Activated T-helper 2 cell treated with anti-CD3 and anti-CD28 coated beads, Interferon-gamma antibody, Interleukin-2, Interleukin-4, amounts not matched to agents 10 μg/mL and 5 μg/mL and 100 μg/mL, durations not matched to agents 14 hours and 24 hours and 36 hours (primary cell): ENCODE measurements around the gene KSR2. TPM values are rescaled to one million over a fixed set of nuclear protein-coding genes. Genes with fewer than 3 reads are reported as not detected.
"Not testable (repeated sequence)": the region's sequence is repeated elsewhere in the genome, so short reads cannot be mapped to it uniquely, and the experiment has no call there.

Source experiments
- DNase-seq: peaks from one replicate; pipeline ENCODE4 v3.0.0; 2021; ENCODE audit warnings: low spot score
- H3K27ac Mint-ChIP-seq: one replicate; pipeline ENCODE4 v1.8.0; 2021; ENCODE audit warnings: mixed read lengths
- H3K27me3 Mint-ChIP-seq: one replicate; pipeline ENCODE4 v1.8.0; 2021; ENCODE audit warnings: low read depth, mixed read lengths
- H3K36me3 Mint-ChIP-seq: one replicate; pipeline ENCODE4 v1.8.0; 2021; ENCODE audit warnings: low read depth, mixed read lengths
- H3K4me1 Mint-ChIP-seq: one replicate; pipeline ENCODE4 v1.8.0; 2021; ENCODE audit warnings: low read depth, mixed read lengths
- H3K4me3 Mint-ChIP-seq: one replicate; pipeline ENCODE4 v1.8.0; 2021; ENCODE audit warnings: low read depth, mild to moderate bottlenecking, moderate library complexity, mixed read lengths
- H3K9me3 Mint-ChIP-seq: one replicate; pipeline ENCODE4 v1.8.0; 2021; ENCODE audit warnings: mixed read lengths
- intact Hi-C: fragments of 100-400 bp; cut with micrococcal nuclease; formaldehyde crosslinking; loops from one replicate; pipeline ENCODE4 v1.15.1; 2023
- total RNA-seq: library from RNA; stranded (reverse); gene quantifications from 2 replicates; pipeline ENCODE4 v1.2.3, GENCODE V29; 2022

The KSR2 gene
- total RNA-seq, 1 donor from 2014 or later, result 0.09 TPM

- Mint-ChIP-seq H3K36me3 (no peaks in the 10 kb centered on the region), H3K27me3 (peaks cover 18% of the 10 kb centered on the region), H3K27ac (no peak overlapping the region), H3K4me1 (peaks cover 4% of the 10 kb centered on the region), H3K4me3 (no peak overlapping the region), H3K9me3 (no peaks in the 10 kb centered on the region)
- intact Hi-C loops, result loop anchor here (5.0 kb wide), 2 partner anchors 179 to 244 kb away; no protein-coding TSS in a partner anchor
- DNase-seq, result no peak
Observed at GRCh38 chr12:117878605-117879004, 90.2 kb downstream of the KSR2 start.

GRCh38 chr12:117876436-117876816 lies 92.4 kb downstream of the KSR2 start:
- Mint-ChIP-seq H3K4me1 (peaks cover 4% of the 10 kb centered on the region), H3K4me3 (no peak overlapping the region), H3K27me3 (peaks cover 18% of the 10 kb centered on the region), H3K27ac (no peak overlapping the region), H3K36me3 (no peaks in the 10 kb centered on the region), H3K9me3 (no peaks in the 10 kb centered on the region)
- DNase-seq, result no peak
- intact Hi-C loops, result loop anchor here (5.0 kb wide), 2 partner anchors 181 to 246 kb away; no protein-coding TSS in a partner anchor

- Mint-ChIP-seq H3K27me3 (peaks cover 18% of the 10 kb centered on the region), H3K36me3 (no peaks in the 10 kb centered on the region), H3K4me1 (peaks cover 4% of the 10 kb centered on the region), H3K27ac (no peak overlapping the region), H3K9me3 (no peaks in the 10 kb centered on the region), H3K4me3 (no peak overlapping the region)
- intact Hi-C loops, result loop anchor here (5.0 kb wide), 2 partner anchors 181 to 246 kb away; no protein-coding TSS in a partner anchor
- DNase-seq, result no peak
Observed at GRCh38 chr12:117875744-117876435, 92.9 kb downstream of the KSR2 start.

- peaks cover 18% of the 10 kb centered on the region for H3K27me3 Mint-ChIP-seq
- H3K4me1 Mint-ChIP-seq, result peaks cover 4% of the 10 kb centered on the region
- intact Hi-C loops, result loop anchor here (5.0 kb wide), 3 partner anchors 182 to 502 kb away; partner anchors contain the start of gene SUDS3
- H3K36me3 Mint-ChIP-seq, result no peaks in the 10 kb centered on the region
- no peaks in the 10 kb centered on the region for H3K9me3 Mint-ChIP-seq
- no peak overlapping the region for H3K4me3 Mint-ChIP-seq
- H3K27ac Mint-ChIP-seq, result no peak overlapping the region
- DNase-seq, result peak; percentile 48
Observed at GRCh38 chr12:117874842-117875434, 93.9 kb downstream of the KSR2 start.

GRCh38 chr12:117874198-117874597 lies 94.6 kb downstream of the KSR2 start:
- not testable (repeated sequence) for H3K9me3 Mint-ChIP-seq, H3K4me3 Mint-ChIP-seq, DNase-seq, H3K27ac Mint-ChIP-seq, H3K4me1 Mint-ChIP-seq, H3K36me3 Mint-ChIP-seq
- intact Hi-C loops, result loop anchor here (5.0 kb wide), 1 partner anchor 503 kb away; the partner anchor contains the start of gene SUDS3
- H3K27me3 Mint-ChIP-seq, result peaks cover 18% of the 10 kb centered on the region

- DNase-seq, result no peak
- peaks cover 4% of the 10 kb centered on the region for H3K4me1 Mint-ChIP-seq
- H3K9me3 Mint-ChIP-seq, result no peaks in the 10 kb centered on the region
- peaks cover 8% of the 10 kb centered on the region for H3K27me3 Mint-ChIP-seq
- intact Hi-C loops, result loop anchor here (5.0 kb wide), 1 partner anchor 505 kb away; the partner anchor contains the start of gene SUDS3
- H3K4me3 Mint-ChIP-seq, result no peak overlapping the region
- H3K36me3 Mint-ChIP-seq, result no peaks in the 10 kb centered on the region
- H3K27ac Mint-ChIP-seq, result no peak overlapping the region
Observed at GRCh38 chr12:117872546-117873169, 96.1 kb downstream of the KSR2 start.

GRCh38 chr12:117869551-117869950 lies 99.2 kb downstream of the KSR2 start:
- Mint-ChIP-seq H3K4me1 (no peaks in the 10 kb centered on the region), H3K27ac (no peak overlapping the region), H3K4me3 (no peak overlapping the region), H3K9me3 (no peaks in the 10 kb centered on the region), H3K36me3 (no peaks in the 10 kb centered on the region), H3K27me3 (no peaks in the 10 kb centered on the region)
- no peak for DNase-seq
- intact Hi-C loops, result no loop called here

- Mint-ChIP-seq H3K27me3 (peaks cover 1% of the 10 kb centered on the region), H3K4me1 (no peaks in the 10 kb centered on the region), H3K27ac (no peak overlapping the region), H3K9me3 (no peaks in the 10 kb centered on the region), H3K4me3 (no peak overlapping the region), H3K36me3 (no peaks in the 10 kb centered on the region)
- no peak for DNase-seq
- intact Hi-C loops, result no loop called here
Observed at GRCh38 chr12:117867348-117867747, 101.4 kb downstream of the KSR2 start.

- no peaks in the 10 kb centered on the region for H3K4me1 Mint-ChIP-seq
- peaks cover 1% of the 10 kb centered on the region for H3K27me3 Mint-ChIP-seq
- H3K27ac Mint-ChIP-seq, result no peak overlapping the region
- no peaks in the 10 kb centered on the region for H3K9me3 Mint-ChIP-seq
- no peak for DNase-seq
- intact Hi-C loops, result no loop called here
- no peaks in the 10 kb centered on the region for H3K36me3 Mint-ChIP-seq
- H3K4me3 Mint-ChIP-seq, result no peak overlapping the region
Observed at GRCh38 chr12:117865505-117865904, 103.3 kb downstream of the KSR2 start.

- Mint-ChIP-seq H3K9me3 (no peaks in the 10 kb centered on the region), H3K4me3 (no peak overlapping the region)
Observed at GRCh38 chr12:117863002-117863709, 105.6 kb downstream of the KSR2 start.

GRCh38 chr12:117861691-117862090 lies 107.1 kb downstream of the KSR2 start:
- no peak for DNase-seq
- no peak overlapping the region for H3K4me3 Mint-ChIP-seq
- H3K4me1 Mint-ChIP-seq, result no peaks in the 10 kb centered on the region
- H3K27me3 Mint-ChIP-seq, result peaks cover 1% of the 10 kb centered on the region
- no peaks in the 10 kb centered on the region for H3K9me3 Mint-ChIP-seq
- intact Hi-C loops, result no loop called here
- H3K36me3 Mint-ChIP-seq, result no peaks in the 10 kb centered on the region
- H3K27ac Mint-ChIP-seq, result no peak overlapping the region

More at GRCh38 chr12:117863002-117863709, 105.6 kb downstream of the KSR2 start:
- DNase-seq, result no peak
- no peak overlapping the region for H3K27ac Mint-ChIP-seq
- no peaks in the 10 kb centered on the region for H3K36me3 Mint-ChIP-seq
- no peaks in the 10 kb centered on the region for H3K4me1 Mint-ChIP-seq
- intact Hi-C loops, result no loop called here
- peaks cover 1% of the 10 kb centered on the region for H3K27me3 Mint-ChIP-seq

GRCh38 chr12:117860787-117861290 lies 108.0 kb downstream of the KSR2 start:
- H3K27ac Mint-ChIP-seq, intact Hi-C loops, H3K27me3 Mint-ChIP-seq, H3K36me3 Mint-ChIP-seq, H3K4me1 Mint-ChIP-seq, H3K4me3 Mint-ChIP-seq, H3K9me3 Mint-ChIP-seq, DNase-seq: not testable (repeated sequence)
